GM18507 (cell line): ENCODE results near the gene DLK1.

Experiments used
- DNase-seq: peaks from one replicate; pipeline ENCODE4 v3.0.0; 2011; ENCODE audit warnings: low read depth; ENCODE audit not compliant: insufficient read length; ENCODE audit errors: extremely low spot score
- FAIRE-seq: peaks from 2 replicates; lab custom pipeline; 2011; peaks lifted over from hg19 to GRCh38; lab: Jason Lieb, UNC

The DLK1 gene

DNA sequence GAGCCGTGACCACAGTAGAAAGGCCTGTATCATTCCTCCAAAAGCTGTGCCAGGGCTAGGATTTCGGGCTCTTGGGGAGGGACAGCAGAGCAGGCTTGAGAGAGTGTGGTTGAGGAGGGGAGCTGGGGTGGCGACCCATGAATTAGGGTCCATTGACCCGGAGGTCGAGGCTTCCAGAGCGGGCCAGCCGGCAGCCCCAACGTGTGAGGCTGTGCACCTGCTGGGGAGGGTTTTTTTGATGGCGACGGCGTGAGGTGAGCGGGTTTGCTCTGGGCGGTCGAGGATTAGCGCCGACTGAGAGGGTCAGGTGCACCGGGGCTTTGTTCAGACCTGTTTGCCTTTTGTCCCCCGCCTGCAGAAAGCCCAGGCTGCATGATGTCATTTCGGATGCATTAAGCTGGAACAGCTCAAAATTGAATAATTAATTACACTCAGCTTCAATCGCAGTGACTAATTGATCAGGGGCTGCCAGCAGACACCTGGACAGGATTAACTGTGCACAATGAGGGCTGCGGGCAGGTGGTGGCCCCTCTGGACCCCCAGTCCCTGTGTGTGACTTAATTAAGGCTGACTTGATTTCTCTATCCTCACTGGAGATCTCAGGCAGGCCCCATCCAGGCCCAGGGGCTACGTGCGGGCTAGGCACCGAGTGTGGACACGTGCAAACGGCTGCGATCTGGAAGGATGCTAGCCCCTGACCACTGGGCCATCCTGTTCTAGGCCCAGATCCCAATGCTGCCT, 57.1 kb downstream of the DLK1 start:
- DNase-seq (no peak), FAIRE-seq (no peak)

DNA sequence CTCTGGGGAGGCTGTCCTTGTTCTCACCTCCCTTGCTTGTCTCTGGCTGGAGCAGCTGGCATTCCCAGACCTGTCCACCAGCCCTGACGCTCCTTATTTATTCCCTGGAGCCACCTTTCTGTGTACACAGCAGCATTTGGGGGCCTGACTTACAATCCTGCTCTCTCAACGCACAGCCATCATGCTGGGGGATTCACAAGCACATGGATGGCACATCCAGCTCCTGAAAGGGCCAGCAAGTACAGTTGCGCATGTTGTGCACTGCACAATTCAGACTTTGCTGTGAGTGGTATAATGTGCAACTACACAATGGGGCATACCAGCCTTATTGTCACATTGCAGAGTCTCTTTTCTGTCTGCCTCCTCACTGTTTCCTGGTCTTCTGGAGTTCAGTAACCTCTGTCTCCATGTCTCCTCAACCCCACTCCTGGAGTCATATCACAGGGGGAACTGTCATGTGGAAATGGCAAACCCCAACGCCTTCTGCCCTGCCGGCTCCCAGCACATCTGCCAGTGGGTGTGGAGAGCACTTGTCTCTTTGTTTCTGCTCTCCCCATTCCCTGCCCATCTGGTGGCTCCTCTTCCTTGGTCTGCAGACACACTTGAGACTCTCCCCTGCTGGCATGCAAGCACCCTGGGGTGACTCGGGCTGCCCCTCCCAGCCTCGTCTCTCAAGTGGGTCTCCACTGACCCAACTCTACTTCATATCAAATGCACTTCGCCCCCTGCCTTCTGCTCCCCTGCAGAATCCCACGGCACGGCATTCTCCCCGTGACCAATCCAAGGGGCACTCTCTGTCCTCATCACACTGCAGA, 58.0 kb downstream of the DLK1 start:
- DNase-seq (no peak), FAIRE-seq (no peak)

DNA sequence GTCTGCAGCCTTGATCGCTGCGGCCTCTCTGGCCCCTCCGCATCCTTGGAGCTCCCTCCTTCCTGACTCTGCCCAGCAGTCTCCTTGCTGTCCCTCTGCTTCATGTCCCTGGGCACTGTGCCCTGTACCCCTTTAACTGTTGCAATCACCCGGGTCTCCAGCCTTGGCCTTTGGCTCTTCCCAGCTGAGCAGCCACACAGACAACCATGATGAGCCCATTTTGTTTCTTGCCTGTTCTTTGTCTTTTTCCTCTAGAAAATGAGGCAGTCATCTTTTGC, 58.6 kb downstream of the DLK1 start:
- FAIRE-seq (no peak), DNase-seq (no peak)

DNA sequence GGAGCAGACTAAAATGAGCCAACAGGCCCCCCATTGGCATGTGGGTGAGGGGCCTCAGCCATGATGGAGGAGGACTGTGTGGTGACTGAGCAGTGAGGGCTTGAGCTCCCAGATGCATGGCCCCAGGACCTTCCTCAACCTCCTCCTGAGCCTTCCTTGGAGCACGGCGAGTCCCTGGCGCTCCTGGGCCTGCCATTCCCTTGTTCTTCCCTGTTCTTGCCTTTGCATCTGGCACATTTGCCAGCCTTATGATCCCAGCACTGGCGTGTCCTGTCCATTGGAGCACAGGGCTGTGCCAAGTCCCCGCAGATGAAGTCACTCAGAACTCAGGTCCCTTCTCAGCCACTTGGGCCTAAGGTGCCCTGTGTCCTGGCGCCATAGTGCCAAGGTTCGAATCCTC, 58.9 kb downstream of the DLK1 start:
- no peak for DNase-seq
- FAIRE-seq = no peak

GRCh38 chr14:100786131-100786530, 59.4 kb downstream of the DLK1 start:
- FAIRE-seq (no peak), DNase-seq (no peak)

DNA sequence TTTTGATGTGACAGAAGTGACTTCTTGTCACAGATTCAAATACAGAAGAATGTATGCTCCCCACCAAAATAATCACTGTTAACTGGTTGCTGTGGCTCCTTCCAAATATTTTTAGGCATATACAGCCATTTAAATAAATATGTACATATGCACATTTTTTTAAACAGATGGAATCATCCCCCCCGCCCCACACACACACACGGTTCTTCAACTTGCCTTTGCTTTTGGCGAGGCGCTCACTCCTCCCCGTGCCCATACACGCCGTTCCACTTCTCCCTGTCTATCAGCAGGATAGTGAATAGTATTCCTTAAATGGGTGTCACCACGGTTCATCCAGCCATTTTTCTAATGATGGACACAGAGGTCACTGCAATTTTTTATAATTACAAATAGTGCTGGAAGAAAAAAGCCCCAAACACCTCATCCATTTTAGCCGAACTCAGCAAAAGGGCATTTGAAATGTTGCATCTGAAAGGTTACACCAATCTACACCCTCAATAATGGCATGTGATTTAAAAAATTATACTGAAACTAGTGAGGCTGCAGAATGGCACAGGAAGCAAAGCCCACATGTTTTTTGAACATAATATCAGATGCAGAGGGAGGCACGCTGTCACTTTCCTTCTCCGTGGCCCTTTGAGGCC, 60.0 kb downstream of the DLK1 start:
- FAIRE-seq = no peak
- no peak for DNase-seq

DNA sequence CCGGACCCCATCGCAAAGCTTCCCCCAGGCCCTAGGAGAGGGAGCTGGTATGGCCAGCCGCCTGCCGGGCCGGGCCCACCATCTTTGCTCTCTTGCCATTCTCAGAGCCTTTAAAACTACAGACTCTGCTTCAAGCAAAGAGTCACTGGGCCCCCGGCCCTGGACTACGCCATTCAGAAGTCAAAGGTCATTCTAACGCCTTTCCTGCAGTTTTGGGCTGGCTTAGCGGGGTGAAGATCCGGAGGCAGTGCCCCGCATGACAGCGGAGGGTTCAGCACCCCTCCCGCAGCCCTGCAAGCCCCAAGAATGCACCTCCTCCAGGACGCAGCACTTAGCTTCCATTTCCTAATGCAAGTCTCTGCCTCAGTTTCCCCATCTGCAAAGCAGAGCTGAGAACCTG, 61.0 kb downstream of the DLK1 start:
- FAIRE-seq (no peak), DNase-seq (no peak)
